GM19468 (cell line): ENCODE results near the gene IQUB.
"Not testable (repeated sequence)": the region's sequence is repeated elsewhere in the genome, so short reads cannot be mapped to it uniquely, and the experiment has no call there.

ENCODE experiments used
- ATAC-seq: cut with Tn5 transposase; IDR thresholded peaks from one replicate; pipeline ENCODE4 v1.9.1; 2021; ENCODE audit warnings: mild to moderate bottlenecking, moderate library complexity, moderate number of reproducible peaks; ENCODE audit not compliant: unreplicated experiment; ENCODE audit errors: extremely low read depth

Gene IQUB

DNA sequence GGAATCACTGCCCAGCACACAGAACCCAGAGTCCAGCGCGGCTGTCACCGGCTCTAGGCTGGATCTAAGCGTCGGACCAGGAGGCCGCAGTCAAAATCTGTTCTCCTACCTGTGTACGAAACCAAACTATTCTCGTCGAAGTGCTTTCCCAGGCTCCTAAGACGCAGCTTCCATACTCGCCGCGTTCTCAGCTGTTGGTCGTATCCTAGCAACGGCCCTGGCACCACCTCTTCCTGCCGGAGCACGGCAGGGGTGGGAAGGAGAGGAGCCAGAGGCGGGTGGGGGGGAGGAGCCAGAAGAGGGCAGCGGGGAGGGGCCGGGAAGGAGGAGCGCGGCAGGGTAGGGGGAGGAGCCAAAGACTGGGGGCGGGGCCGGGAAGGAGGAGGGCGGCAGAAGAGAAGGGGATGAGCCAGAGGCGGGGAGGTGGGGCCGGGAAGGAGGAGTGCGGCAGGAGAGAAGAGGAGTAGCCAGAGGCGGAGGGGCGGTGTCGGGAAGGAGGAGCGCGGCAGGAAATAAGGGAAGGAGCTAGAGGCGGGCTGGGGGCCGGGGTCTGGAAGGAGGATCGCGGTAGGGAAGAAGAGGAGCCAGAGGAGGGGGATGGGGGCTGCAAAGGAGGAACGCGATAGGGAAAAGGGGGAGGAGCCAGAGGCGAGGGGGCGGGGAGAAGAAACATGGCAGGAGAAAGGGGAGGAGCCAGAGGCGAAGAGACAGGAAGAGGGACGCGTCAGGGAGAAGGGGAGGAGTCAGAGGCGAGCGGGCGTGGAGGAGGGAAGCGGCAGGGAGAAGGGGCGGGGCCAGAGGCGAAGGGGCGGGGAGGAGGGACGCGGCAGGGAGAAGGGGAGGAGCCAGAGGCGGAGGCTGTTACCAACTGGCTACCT, at the start of gene IQUB:
TSS of gene IQUB (minus strand) at position 213 of the 878 bp plus-strand sequence. CDS start 22,255 bp downstream, outside the sequence.
- peak; percentile 72 for ATAC-seq

DNA sequence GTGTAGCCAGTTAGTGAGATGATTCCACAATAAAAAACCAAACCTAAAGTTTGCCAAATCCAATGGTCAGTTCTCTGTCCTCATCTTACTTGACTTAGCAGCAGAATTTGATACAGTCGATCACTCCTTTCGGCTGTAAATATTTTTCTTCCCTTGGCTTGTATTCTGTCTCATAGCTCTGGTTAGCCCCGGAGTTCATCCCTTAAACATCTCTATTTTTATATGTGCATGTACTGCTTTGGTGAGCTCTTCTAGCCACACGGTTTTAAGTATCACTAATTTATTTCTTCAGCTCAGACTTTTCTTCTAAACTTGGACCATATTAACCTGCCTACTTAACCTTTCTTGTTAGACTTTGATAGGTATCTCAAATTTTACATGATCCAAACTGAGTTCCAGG, 49.4 kb upstream of the IQUB start:
- no peak for ATAC-seq

DNA sequence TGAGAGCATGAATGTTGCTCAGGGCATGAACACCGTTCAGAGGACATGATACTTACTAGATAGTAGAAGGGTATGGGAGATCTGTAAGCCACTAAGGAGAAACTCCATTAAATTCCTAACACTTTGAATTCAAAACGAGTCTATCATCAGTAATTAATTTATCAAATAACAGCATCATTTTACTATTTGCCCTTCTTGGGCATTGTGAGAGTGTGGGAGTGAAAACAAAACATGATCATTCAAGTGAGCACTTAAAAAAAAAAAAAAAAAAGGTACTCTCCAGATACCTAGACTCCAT, 46.7 kb upstream of the IQUB start:
- ATAC-seq: no peak

DNA sequence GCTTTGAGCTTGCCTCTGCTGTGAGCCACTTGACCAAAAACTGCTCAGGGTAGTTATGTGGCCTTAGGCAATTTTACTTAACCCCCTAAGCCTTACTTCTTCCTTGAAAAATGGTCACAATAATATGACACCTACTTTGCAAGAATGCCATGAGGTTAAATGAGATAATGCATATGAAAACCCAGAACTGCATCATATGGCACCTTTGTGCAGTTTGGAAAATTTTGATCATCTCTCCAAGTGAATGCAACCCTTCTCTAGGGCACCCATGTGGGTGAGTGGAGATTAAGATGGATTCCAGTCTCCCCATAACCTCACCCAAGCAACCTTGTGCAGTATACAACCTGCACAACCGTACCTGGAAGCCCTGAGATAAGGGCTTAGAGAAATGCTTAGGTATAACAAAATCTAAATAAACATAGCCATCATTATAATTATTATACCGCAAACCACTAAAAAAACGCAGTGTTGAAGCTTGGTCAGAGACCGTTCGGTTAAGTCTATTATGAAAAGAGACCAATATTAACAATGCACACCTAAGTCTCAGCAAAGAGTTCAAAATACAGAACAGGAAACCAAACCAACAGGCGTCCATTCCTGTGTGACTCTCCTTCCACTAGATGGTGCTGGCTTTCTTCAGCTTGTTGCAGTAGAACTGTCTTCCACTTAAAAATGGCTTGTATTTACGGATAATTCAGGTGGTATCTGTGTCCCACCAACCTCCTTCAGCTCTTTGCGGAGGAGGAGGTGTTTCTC, 46.2 kb upstream of the IQUB start:
- ATAC-seq: no peak

DNA sequence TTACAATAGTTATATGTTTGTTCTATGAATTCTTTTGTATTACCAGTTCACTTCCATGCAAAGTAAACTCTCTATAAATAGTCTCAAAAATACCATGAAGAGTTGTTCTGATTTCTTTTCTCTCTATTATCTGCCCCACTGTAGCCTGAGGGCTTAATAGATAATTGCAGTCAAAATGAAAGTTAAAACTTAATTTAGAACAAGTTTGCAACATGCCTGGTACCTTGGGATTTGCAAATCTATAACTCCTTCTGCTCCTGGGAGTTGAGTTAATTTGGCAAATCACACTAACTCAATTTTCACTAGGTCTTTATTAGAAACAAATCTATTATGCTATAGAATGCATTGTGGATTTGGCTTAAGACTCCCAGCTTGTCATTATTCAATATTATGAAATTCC, 45.0 kb upstream of the IQUB start:
- ATAC-seq: no peak

DNA sequence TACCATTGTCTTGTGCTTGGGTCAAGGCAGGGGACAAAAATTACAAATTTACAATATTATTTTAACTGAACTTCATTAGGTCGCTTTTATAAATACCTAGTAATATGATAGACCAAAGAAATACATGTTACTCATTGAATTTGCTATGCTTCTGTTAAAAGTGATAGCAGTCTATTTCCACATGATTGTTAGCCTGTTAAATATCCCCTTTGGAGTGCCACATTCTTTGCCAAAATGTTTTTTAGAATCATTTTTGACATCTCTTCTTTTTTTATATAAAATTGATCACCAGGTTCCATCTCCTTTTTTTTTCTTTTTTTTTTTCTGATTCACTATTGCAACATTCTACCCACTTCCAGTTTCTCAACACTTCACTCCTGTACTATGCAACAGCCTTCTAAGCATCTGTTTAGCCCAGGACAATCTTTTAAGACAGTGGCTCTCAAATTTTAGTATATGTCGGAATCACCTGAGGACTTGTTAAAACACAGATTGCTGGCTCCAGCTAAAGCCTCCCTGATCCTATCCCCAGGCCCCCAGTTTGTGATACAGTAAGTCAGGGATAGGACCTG, 39.6 kb upstream of the IQUB start:
- ATAC-seq: no peak

DNA sequence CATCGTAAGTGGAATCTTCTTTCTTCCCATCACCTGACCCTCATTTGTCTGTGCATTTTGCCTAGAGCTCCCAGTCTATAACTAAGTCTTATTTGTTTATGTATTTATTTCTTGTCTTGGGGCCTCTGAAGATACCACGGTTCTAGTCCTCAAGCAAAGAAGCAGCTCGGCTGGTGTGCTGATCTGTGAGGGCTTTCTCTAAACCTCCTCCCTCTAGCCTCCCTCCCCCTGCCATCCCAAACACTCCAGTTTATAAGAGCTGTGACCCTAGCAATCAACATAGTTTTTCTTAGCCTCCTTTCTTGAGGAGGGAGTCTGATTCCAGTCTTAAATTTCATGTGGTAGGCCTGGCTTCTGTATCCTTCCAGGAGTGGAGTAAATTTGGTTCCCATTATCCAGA, 38.9 kb upstream of the IQUB start:
- no peak for ATAC-seq

DNA sequence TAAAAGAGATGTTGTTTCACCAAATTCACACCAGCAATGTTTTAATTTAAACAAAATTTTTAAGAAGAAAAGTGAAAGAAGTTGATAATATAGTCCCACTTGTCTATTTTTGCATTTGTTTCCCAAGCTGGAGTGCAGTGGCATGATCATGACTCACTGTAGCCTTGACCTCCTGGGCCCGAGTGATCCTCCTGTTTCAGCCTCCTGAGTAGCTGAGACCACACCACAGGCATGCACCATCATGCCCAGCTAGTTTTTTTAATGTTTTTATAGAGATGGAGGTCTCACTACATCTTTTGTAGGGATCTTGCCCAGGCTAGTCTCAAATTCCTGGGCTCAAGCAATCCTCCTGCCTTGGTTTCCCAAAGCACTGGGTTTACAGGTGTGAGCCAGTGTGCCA, 37.3 kb upstream of the IQUB start:
- no peak for ATAC-seq

DNA sequence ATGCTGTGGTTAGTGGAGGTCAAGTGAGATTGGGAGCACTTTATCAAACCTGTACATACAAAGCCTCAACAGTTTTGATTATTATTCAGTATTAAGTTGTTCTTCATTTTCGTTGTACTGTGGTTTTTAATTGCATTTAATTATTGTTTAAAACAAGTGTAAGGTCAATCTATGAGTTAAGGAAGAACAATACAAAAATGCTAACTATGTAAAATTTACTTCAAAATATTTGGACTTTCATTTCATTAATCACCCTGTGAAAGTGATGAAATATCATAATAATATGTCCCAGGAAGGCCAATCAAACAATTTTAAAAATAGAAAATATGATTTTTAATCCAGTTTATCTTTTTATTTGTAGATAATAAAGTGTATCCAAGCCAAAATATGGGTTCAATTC, 36.8 kb upstream of the IQUB start:
- ATAC-seq: no peak

DNA sequence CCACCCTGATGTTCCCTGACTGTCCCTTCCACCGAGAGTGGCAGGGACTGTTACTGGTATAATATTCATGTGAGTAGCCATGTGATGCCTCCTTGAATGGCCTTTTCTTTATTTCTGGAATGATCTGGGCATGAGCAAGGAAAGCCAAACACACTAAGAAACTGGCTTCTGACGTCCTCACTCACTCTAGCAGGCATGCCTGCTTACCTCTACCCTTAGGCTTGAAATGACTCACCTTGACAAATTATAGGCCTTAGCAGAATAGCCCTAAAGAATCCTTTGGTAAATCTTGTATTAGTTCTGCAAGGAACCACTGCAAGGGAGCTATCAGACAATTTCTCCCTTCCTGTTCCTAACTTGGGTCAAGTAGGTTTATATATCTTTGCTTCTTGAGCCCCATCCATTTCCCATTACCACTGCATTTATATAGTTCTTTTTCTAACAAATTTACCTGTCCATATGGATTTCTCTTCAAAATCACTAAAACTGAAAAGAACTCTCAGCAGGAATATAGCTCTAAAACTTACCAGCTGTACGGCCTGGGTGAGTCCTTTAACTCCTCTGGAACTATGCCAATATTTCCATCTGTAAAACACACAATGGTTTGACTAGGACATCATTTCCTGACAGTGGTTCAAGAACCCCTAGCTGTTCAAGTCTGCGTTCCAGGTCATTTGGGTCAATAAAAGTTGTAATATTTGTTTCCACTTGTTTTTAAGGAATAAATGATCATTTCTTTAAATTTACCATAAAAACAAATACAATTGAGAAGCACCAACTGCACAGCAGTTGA, 36.2 kb upstream of the IQUB start:
- no peak for ATAC-seq

DNA sequence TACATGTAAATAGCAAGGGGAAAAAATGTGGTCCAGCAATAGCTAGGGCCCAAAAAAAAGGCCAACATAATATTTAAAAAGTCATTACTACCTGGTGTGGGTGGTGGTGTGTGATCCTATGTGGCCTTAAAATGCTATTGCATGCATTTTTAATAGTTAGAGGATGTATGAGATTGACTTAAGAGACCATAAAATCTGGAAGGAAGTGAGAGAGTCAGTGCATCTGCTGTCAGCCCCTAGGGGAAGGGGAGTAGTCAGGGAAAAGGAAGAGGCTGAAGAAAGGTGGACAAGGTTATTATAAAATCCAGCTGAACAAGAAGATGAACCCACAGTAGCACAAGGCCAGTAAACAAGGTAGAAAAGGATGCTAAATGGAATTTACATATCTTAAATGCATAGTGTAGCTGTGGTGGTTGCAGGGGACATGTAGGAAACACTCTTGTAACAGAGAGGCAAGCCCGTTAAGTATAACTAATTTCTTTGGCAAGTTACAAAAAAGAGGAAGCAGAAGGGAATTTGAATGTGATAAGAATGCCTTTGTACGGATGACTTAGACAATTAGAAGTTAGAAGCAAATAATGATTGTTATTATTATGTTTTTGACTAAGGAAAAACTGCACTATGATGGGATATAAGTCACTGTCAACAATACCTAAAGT, 35.1 kb upstream of the IQUB start:
- ATAC-seq: no peak

DNA sequence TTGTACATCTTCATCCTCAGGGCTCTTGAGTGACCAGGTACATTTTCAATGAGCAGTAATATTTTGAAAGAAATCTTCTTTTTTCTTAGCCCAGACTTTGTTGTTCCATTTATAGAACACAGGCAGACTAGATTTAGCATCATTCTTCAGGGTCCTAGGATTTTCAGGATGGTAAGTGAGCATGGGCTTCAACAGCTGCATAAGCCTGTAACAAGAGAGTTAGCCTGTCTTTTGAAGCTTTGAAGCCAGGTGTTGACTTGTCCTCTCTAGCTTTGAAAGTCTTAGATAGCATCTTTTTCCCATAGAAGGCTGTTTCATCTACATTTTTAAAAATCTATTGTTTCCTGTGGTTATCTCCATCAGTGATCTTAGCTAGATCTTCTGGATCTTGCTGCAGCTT, 27.7 kb upstream of the IQUB start:
- no peak for ATAC-seq

DNA sequence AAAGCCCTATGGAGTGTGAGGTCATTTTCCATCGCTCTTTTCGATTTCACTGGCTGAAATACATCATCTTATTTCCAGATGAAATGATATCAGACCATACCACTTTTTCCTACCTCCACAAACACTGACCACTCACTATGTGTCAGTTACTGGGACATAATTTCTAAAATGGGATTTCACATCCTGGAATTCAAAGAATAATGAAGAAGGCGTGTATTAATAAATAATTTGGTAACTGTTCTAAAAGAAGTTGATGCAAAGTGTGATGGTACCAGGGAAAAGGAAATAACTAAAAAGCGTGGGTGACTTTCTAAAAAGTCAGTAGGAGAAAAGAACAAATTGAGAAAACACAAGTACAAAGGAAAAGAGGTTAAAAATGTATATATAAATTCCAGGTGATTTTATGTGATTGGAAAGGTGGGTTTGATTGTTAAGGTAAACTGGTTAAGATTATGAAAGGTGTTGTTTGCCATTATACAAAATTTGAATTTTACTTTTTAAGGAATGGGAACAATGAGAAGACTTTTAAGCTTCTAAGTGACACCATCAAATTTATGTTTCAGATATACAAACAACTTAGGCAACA, 24.0 kb upstream of the IQUB start:
- no peak for ATAC-seq

DNA sequence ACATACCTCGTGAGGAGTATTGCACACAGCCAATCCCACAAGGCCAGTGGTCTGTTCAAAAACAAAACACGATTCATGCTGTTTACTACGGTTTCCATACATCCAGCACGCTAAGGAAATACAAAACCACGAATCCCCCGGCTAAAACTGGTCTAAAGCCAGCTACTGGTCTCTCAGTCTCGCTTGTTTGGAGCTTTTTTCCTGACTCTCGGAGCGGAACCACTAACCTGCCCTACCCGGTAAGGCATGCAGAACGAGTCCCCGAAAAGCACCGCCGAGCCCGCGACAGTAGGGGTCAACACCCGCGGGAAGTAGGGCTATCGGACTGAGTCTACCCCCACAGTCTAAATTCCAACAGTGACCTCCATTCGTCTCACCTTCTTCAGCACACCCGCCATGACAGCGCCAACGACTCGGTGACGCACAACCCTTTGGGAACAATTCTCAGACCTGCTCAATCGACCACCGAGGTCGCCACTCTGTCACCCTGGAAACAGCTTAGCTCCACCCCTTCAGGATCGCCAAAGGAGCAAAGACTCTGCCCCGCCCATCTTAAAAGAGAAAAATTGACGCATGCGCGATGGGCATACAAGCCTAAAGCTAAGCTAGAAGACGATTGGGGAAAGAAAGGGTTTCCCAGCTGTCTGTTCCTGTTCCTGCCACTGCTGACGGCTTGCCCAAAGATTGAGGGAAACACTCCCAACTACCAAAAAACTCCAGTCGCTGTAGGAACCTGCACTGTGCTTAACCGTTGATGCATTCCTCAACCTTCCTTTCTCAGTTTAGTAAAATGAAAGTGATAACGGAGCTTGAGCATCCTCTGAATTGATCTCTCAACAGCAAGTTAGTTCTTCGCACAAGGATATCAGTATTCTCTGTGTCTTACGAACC, 23.2 kb upstream of the IQUB start, which contains the start of gene NDUFA5:
TSS of gene NDUFA5 (minus strand) at position 421 of the 891 bp plus-strand sequence. CDS start at position 398, 23 bp downstream.
- peak; percentile 96 for ATAC-seq

DNA sequence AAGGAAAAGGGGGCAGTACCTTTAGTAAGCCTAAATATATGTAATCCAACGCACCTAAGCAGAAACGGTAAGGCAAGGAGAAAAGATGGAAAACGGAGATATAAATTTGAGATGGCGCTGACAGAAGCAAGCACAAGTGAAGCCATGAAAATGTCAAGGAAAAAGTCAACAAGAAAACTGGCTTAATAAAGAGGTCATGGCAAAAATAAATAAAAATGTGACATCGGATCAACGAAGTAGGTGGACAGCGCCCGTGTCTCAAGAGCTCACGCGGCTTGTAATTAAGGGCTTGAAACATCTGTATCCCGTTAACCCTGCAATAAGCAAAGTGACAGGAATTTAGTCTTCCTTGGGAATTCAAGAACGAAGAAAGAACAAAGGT, 22.6 kb upstream of the IQUB start:
- no peak for ATAC-seq

DNA sequence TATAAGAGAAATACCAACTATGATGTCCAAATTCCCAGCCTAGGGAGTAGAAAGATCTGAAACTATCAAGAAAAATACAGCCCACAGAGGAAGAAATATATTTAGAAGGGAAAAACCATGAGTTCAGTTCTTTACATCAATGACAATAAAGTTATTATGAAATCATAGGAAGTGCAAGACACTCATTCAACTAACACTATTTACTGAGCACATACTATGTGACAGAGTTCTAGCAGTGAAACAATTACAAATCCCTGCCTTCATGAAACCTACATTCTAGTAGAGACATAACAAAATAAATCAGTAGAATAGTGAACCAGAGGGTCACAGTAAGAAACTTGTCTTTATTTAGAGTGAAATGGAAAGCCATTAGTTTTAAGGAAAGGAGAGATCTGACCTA, 21.1 kb upstream of the IQUB start:
- ATAC-seq: no peak

DNA sequence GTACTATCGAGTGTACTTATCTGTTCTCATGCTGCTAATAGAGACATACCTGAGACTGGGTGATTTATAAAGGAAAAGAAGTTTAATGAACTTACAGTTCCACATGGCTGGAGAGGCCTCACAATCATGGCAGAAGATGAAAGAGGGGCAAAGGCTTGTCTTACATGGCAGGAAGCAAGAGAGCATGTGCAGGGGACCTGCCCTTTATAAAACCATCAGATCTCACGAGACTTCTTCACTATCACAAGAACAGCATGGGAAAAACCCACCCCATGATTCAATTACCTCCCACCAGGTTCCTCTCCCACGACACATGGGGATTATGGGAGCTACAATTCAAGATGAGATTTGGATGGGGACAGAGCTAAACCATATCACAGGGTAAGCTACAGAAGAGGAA, 18.8 kb upstream of the IQUB start:
- ATAC-seq: no peak

DNA sequence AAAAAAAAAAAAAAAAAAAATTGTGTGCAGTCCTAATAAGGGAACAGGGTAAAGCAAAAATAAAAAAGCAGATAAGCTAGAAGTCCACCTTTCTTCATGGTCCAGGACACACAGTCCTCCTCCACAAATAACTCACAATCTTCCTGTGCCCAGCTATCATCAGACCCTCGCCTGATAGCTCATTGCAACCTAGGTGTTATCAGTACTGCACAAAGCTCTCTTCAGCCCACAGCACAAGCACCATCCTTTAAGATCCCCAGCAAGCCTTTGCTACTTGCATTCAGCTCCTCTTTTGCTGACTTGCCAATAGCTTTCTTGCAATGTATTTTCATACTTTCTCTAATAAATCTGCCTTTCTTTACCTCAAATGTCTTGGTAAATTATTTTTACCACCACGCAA, 18.2 kb upstream of the IQUB start:
- ATAC-seq: no peak

DNA sequence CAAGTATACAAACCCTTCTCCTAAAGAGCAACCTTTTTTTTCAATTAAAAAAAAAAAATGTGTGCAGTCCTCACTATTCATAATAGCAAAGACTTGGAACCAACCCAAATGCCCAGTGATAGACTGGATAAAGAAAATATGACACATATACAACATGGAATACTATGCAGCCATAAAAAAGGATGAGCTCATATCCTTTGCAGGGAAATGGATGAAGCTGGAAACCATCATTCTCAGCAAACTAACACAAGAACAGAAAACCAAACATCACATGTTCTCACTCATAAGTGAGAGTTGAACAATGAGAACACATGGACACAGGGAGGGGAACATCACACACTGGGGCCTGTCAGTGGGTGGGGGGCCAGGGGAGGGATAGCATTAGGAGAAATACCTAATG, 17.7 kb upstream of the IQUB start:
- not testable (repeated sequence) for ATAC-seq
